Measurements from ENCODE around the gene EPN3.

Gene EPN3

GRCh38 chr17:50548831-50549230 is 16.3 kb downstream of the EPN3 start:
- no peak overlapping the region for H3K27ac ChIP-seq (ENCODE audit: insufficient read depth, low read length, poor library complexity, severe bottlenecking)
- no peak overlapping the region for H3K4me3 ChIP-seq (ENCODE audit: insufficient read depth, low read depth, low read length, poor library complexity, severe bottlenecking)
- no peaks in the 10 kb centered on the region for H3K27me3 ChIP-seq (replicated peaks; ENCODE audit: control insufficient read depth, insufficient read depth, low read length, poor library complexity, severe bottlenecking)
- no peaks in the 10 kb centered on the region for H3K9me3 ChIP-seq (ENCODE audit: control insufficient read depth, low read length)
- H3K36me3 ChIP-seq (ENCODE audit: control insufficient read depth, insufficient read depth, low read length), result no peaks in the 10 kb centered on the region
- DNase-seq, result no peak
- peaks cover 16% of the 10 kb centered on the region for H3K4me1 ChIP-seq (ENCODE audit: control insufficient read depth, insufficient read depth, low read length, poor library complexity, severe bottlenecking)

- H3K4me1 ChIP-seq (ENCODE audit: control insufficient read depth, insufficient read depth, low read length, poor library complexity, severe bottlenecking), result peaks cover 16% of the 10 kb centered on the region
- no peaks in the 10 kb centered on the region for H3K27me3 ChIP-seq (replicated peaks; ENCODE audit: control insufficient read depth, insufficient read depth, low read length, poor library complexity, severe bottlenecking)
- no peak overlapping the region for H3K4me3 ChIP-seq (ENCODE audit: insufficient read depth, low read depth, low read length, poor library complexity, severe bottlenecking)
- H3K9me3 ChIP-seq (ENCODE audit: control insufficient read depth, low read length), result no peaks in the 10 kb centered on the region
- no peak overlapping the region for H3K27ac ChIP-seq (ENCODE audit: insufficient read depth, low read length, poor library complexity, severe bottlenecking)
- no peak for DNase-seq
- no peaks in the 10 kb centered on the region for H3K36me3 ChIP-seq (ENCODE audit: control insufficient read depth, insufficient read depth, low read length)
Measured at GRCh38 chr17:50549256-50549941, 16.9 kb downstream of the EPN3 start.

GRCh38 chr17:50549969-50550368 is 17.4 kb downstream of the EPN3 start:
- Histone ChIP-seq H3K27ac (ENCODE audit: insufficient read depth, low read length, poor library complexity, severe bottlenecking) (no peak overlapping the region), H3K9me3 (ENCODE audit: control insufficient read depth, low read length) (no peaks in the 10 kb centered on the region), H3K4me3 (ENCODE audit: insufficient read depth, low read depth, low read length, poor library complexity, severe bottlenecking) (no peak overlapping the region), H3K36me3 (ENCODE audit: control insufficient read depth, insufficient read depth, low read length) (no peaks in the 10 kb centered on the region), H3K27me3 (replicated peaks; ENCODE audit: control insufficient read depth, insufficient read depth, low read length, poor library complexity, severe bottlenecking) (no peaks in the 10 kb centered on the region), H3K4me1 (ENCODE audit: control insufficient read depth, insufficient read depth, low read length, poor library complexity, severe bottlenecking) (peaks cover 16% of the 10 kb centered on the region)
- DNase-seq, result no peak

GRCh38 chr17:50550661-50551432 is 18.3 kb downstream of the EPN3 start:
- peaks cover 16% of the 10 kb centered on the region for H3K4me1 ChIP-seq (ENCODE audit: control insufficient read depth, insufficient read depth, low read length, poor library complexity, severe bottlenecking)
- H3K27ac ChIP-seq (ENCODE audit: insufficient read depth, low read length, poor library complexity, severe bottlenecking), result no peak overlapping the region
- H3K27me3 ChIP-seq (replicated peaks; ENCODE audit: control insufficient read depth, insufficient read depth, low read length, poor library complexity, severe bottlenecking), result no peaks in the 10 kb centered on the region
- no peaks in the 10 kb centered on the region for H3K9me3 ChIP-seq (ENCODE audit: control insufficient read depth, low read length)
- H3K36me3 ChIP-seq (ENCODE audit: control insufficient read depth, insufficient read depth, low read length), result no peaks in the 10 kb centered on the region
- DNase-seq, result no peak
- H3K4me3 ChIP-seq (ENCODE audit: insufficient read depth, low read depth, low read length, poor library complexity, severe bottlenecking), result no peak overlapping the region

GRCh38 chr17:50551433-50551815 is 18.9 kb downstream of the EPN3 start:
- Histone ChIP-seq H3K9me3 (ENCODE audit: control insufficient read depth, low read length) (no peaks in the 10 kb centered on the region), H3K4me3 (ENCODE audit: insufficient read depth, low read depth, low read length, poor library complexity, severe bottlenecking) (no peak overlapping the region), H3K4me1 (ENCODE audit: control insufficient read depth, insufficient read depth, low read length, poor library complexity, severe bottlenecking) (peaks cover 14% of the 10 kb centered on the region), H3K27me3 (replicated peaks; ENCODE audit: control insufficient read depth, insufficient read depth, low read length, poor library complexity, severe bottlenecking) (no peaks in the 10 kb centered on the region), H3K27ac (ENCODE audit: insufficient read depth, low read length, poor library complexity, severe bottlenecking) (no peak overlapping the region), H3K36me3 (ENCODE audit: control insufficient read depth, insufficient read depth, low read length) (no peaks in the 10 kb centered on the region)
- DNase-seq, result no peak

- Histone ChIP-seq H3K36me3 (ENCODE audit: control insufficient read depth, insufficient read depth, low read length) (no peaks in the 10 kb centered on the region), H3K9me3 (ENCODE audit: control insufficient read depth, low read length) (no peaks in the 10 kb centered on the region), H3K27ac (ENCODE audit: insufficient read depth, low read length, poor library complexity, severe bottlenecking) (no peak overlapping the region), H3K27me3 (replicated peaks; ENCODE audit: control insufficient read depth, insufficient read depth, low read length, poor library complexity, severe bottlenecking) (no peaks in the 10 kb centered on the region), H3K4me1 (ENCODE audit: control insufficient read depth, insufficient read depth, low read length, poor library complexity, severe bottlenecking) (peaks cover 10% of the 10 kb centered on the region), H3K4me3 (ENCODE audit: insufficient read depth, low read depth, low read length, poor library complexity, severe bottlenecking) (no peak overlapping the region)
- no peak for DNase-seq
Measured at GRCh38 chr17:50551884-50552283, 19.3 kb downstream of the EPN3 start.

- Histone ChIP-seq H3K4me1 (ENCODE audit: control insufficient read depth, insufficient read depth, low read length, poor library complexity, severe bottlenecking) (peaks cover 5% of the 10 kb centered on the region), H3K27me3 (replicated peaks; ENCODE audit: control insufficient read depth, insufficient read depth, low read length, poor library complexity, severe bottlenecking) (peaks cover 15% of the 10 kb centered on the region), H3K36me3 (ENCODE audit: control insufficient read depth, insufficient read depth, low read length) (no peaks in the 10 kb centered on the region), H3K4me3 (ENCODE audit: insufficient read depth, low read depth, low read length, poor library complexity, severe bottlenecking) (no peak overlapping the region), H3K9me3 (ENCODE audit: control insufficient read depth, low read length) (no peaks in the 10 kb centered on the region), H3K27ac (ENCODE audit: insufficient read depth, low read length, poor library complexity, severe bottlenecking) (no peak overlapping the region)
- no peak for DNase-seq
Measured at GRCh38 chr17:50554201-50554600, 21.7 kb downstream of the EPN3 start.

GRCh38 chr17:50556803-50557202 is 24.3 kb downstream of the EPN3 start:
- H3K27ac ChIP-seq (ENCODE audit: insufficient read depth, low read length, poor library complexity, severe bottlenecking), result no peak overlapping the region
- H3K9me3 ChIP-seq (ENCODE audit: control insufficient read depth, low read length), result no peaks in the 10 kb centered on the region
- H3K36me3 ChIP-seq (ENCODE audit: control insufficient read depth, insufficient read depth, low read length), result no peaks in the 10 kb centered on the region
- no peak for DNase-seq
- H3K4me3 ChIP-seq (ENCODE audit: insufficient read depth, low read depth, low read length, poor library complexity, severe bottlenecking), result no peak overlapping the region
- peaks cover 34% of the 10 kb centered on the region for H3K27me3 ChIP-seq (replicated peaks; ENCODE audit: control insufficient read depth, insufficient read depth, low read length, poor library complexity, severe bottlenecking)
- H3K4me1 ChIP-seq (ENCODE audit: control insufficient read depth, insufficient read depth, low read length, poor library complexity, severe bottlenecking), result peaks cover 27% of the 10 kb centered on the region

GRCh38 chr17:50557630-50558029 is 25.1 kb downstream of the EPN3 start:
- H3K27ac ChIP-seq (ENCODE audit: insufficient read depth, low read length, poor library complexity, severe bottlenecking), result no peak overlapping the region
- no peak overlapping the region for H3K4me3 ChIP-seq (ENCODE audit: insufficient read depth, low read depth, low read length, poor library complexity, severe bottlenecking)
- H3K27me3 ChIP-seq (replicated peaks; ENCODE audit: control insufficient read depth, insufficient read depth, low read length, poor library complexity, severe bottlenecking), result peaks cover 41% of the 10 kb centered on the region
- no peaks in the 10 kb centered on the region for H3K36me3 ChIP-seq (ENCODE audit: control insufficient read depth, insufficient read depth, low read length)
- no peaks in the 10 kb centered on the region for H3K9me3 ChIP-seq (ENCODE audit: control insufficient read depth, low read length)
- DNase-seq, result no peak
- H3K4me1 ChIP-seq (ENCODE audit: control insufficient read depth, insufficient read depth, low read length, poor library complexity, severe bottlenecking), result peaks cover 33% of the 10 kb centered on the region

GRCh38 chr17:50558091-50558490 is 25.6 kb downstream of the EPN3 start:
- Histone ChIP-seq H3K4me3 (ENCODE audit: insufficient read depth, low read depth, low read length, poor library complexity, severe bottlenecking) (no peak overlapping the region), H3K27me3 (replicated peaks; ENCODE audit: control insufficient read depth, insufficient read depth, low read length, poor library complexity, severe bottlenecking) (peaks cover 45% of the 10 kb centered on the region), H3K36me3 (ENCODE audit: control insufficient read depth, insufficient read depth, low read length) (no peaks in the 10 kb centered on the region), H3K27ac (ENCODE audit: insufficient read depth, low read length, poor library complexity, severe bottlenecking) (no peak overlapping the region), H3K4me1 (ENCODE audit: control insufficient read depth, insufficient read depth, low read length, poor library complexity, severe bottlenecking) (peaks cover 33% of the 10 kb centered on the region), H3K9me3 (ENCODE audit: control insufficient read depth, low read length) (no peaks in the 10 kb centered on the region)
- no peak for DNase-seq

Data from effector memory CD4-positive, alpha-beta T cell (primary cell).